ENCODE data around the gene HIRIP3.

The HIRIP3 gene

GRCh38 chr16:30002614-30003346 lies 7.4 kb upstream of the HIRIP3 start:
- no peak for FAIRE-seq
- no peak for DNase-seq (ENCODE audit: extremely low spot score, insufficient read length, low read depth)

- FAIRE-seq (no peak), DNase-seq (ENCODE audit: extremely low spot score, insufficient read length, low read depth) (no peak)
Measured at GRCh38 chr16:30000735-30001631, 5.6 kb upstream of the HIRIP3 start.

GRCh38 chr16:29999605-30000004 lies 4.2 kb upstream of the HIRIP3 start:
- FAIRE-seq: no peak
- no peak for DNase-seq (ENCODE audit: extremely low spot score, insufficient read length, low read depth)

GRCh38 chr16:29996766-29997250 lies 1.4 kb upstream of the HIRIP3 start:
- DNase-seq (ENCODE audit: extremely low spot score, insufficient read length, low read depth) (no peak), FAIRE-seq (no peak)

- FAIRE-seq: peak; percentile 96
Measured at GRCh38 chr16:29995911-29996765, 721 bp upstream of the HIRIP3 start, which contains the start of gene INO80E. Gene INO80E (plus strand): TSS chr16:29996241. CDS start chr16:29996311, 70 bp downstream.

GRCh38 chr16:29994600-29995323 lies 655 bp downstream of the HIRIP3 start:
- peak; percentile 77 for FAIRE-seq

More at GRCh38 chr16:29995911-29996765, 721 bp upstream of the HIRIP3 start, which contains the start of gene INO80E:
- DNase-seq (ENCODE audit: extremely low spot score, insufficient read length, low read depth): peak; percentile 100

GRCh38 chr16:29993903-29994599 lies 1.4 kb downstream of the HIRIP3 start:
- no peak for FAIRE-seq
- no peak for DNase-seq (ENCODE audit: extremely low spot score, insufficient read length, low read depth)

More at GRCh38 chr16:29994600-29995323, 655 bp downstream of the HIRIP3 start:
- DNase-seq (ENCODE audit: extremely low spot score, insufficient read length, low read depth): peak; percentile 73

GRCh38 chr16:29993191-29993902 lies 2.1 kb downstream of the HIRIP3 start:
- no peak for DNase-seq (ENCODE audit: extremely low spot score, insufficient read length, low read depth)
- no peak for FAIRE-seq

- DNase-seq (ENCODE audit: extremely low spot score, insufficient read length, low read depth): no peak
- no peak for FAIRE-seq
Measured at GRCh38 chr16:29992344-29992967, 3.0 kb downstream of the HIRIP3 start.

GRCh38 chr16:29991571-29991904 lies 3.9 kb downstream of the HIRIP3 start:
- DNase-seq (ENCODE audit: extremely low spot score, insufficient read length, low read depth) (no peak), FAIRE-seq (no peak)

GRCh38 chr16:29990883-29991570 lies 4.4 kb downstream of the HIRIP3 start:
- FAIRE-seq (no peak), DNase-seq (ENCODE audit: extremely low spot score, insufficient read length, low read depth) (no peak)

- FAIRE-seq (no peak), DNase-seq (ENCODE audit: extremely low spot score, insufficient read length, low read depth) (no peak)
Measured at GRCh38 chr16:29990034-29990433, 5.4 kb downstream of the HIRIP3 start.

- no peak for FAIRE-seq
Measured at GRCh38 chr16:29989111-29989858, 6.1 kb downstream of the HIRIP3 start.

GRCh38 chr16:29988346-29989075 lies 6.9 kb downstream of the HIRIP3 start:
- DNase-seq (ENCODE audit: extremely low spot score, insufficient read length, low read depth) (no peak), FAIRE-seq (no peak)

More at GRCh38 chr16:29989111-29989858, 6.1 kb downstream of the HIRIP3 start:
- DNase-seq (ENCODE audit: extremely low spot score, insufficient read length, low read depth): no peak

- DNase-seq (ENCODE audit: extremely low spot score, insufficient read length, low read depth): no peak
- no peak for FAIRE-seq
Measured at GRCh38 chr16:29987371-29988085, 7.9 kb downstream of the HIRIP3 start.

Data from GM18507 (cell line).